ENCODE measurements around the gene DDX42.

DDX42 gene

DNA sequence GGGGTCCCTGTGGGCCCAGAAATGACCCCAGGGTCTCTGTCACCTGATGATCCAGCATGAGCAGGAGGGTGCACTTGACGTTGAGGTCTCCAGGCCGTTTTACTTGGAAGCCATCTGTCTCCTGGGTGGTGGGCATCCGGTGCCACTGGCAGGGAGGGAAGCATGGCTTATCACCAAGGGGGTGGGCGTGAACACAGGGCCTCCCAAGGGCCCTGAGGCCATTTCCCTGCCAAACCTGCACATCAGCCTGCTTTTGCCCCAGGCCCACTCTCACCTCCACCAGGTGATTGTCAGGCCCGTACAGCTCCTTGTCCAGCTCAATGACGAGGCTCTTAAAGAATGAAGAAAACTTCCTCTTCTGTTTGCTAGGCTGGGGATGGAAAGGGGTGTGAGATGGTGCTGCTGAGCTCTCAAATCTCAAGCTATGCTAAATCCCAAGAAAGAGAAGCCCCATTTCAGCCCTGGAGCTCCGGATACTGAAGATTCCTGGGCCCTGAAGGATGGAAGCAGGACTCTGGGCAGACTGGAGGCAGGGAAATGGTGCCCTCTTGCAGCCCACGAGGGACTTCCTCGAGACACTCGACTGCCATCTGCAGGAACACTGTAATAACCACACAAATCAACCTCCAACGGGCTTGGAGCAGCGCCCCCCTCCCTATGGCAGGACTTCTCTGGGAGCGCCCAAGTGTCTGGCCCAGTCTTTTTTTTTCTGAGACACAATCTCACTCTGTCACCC is 60.6 kb downstream of the DDX42 start:
- H3K9me3 ChIP-seq (replicated peaks; ENCODE audit: low read length), result no peaks in the 10 kb centered on the region
- H3K36me3 ChIP-seq (ENCODE audit: insufficient read depth, low read length), result peaks cover 65% of the 10 kb centered on the region
- H3K9ac ChIP-seq (ENCODE audit: low read depth, low read length), result no peak overlapping the region
- no peaks in the 10 kb centered on the region for H3K27me3 ChIP-seq (ENCODE audit: control insufficient read depth, insufficient read depth, low read length)
- peaks cover 19% of the 10 kb centered on the region for H3K4me1 ChIP-seq (ENCODE audit: control insufficient read depth, insufficient read depth, low read length)
- no peak overlapping the region for H3K4me3 ChIP-seq (ENCODE audit: low read length)
- no peak overlapping the region for H3K4me2 ChIP-seq (ENCODE audit: low read length)

DNA sequence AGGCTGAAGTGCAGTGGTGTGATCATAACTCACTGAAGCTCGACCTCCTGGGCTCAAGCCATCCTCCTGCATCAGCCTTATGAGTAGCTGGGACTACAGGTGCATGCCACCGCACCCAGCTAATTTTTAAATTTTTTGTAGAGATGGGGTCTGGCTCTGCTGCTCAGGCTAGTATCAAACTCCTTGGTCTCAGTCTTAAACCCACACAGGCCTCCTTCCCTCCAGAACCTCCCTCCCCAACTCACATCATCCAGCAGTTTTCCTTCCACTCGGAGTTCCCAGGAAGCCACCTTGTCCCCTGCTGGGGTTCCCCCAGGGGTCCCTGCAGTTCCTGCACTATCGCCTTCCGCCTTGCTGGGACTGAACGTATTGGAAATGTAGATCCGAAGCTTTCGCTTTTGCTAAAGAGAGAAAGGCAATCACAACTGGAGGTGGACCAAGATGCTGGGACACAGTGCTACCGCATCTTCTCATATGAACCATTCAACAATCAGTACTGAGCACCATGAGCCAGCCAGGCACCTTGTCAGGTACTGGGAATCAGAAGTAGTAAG is 61.3 kb downstream of the DDX42 start:
- H3K4me1 ChIP-seq (ENCODE audit: control insufficient read depth, insufficient read depth, low read length), result peaks cover 25% of the 10 kb centered on the region

GRCh38 chr17:63836811-63837210 is 62.8 kb downstream of the DDX42 start:
- no peak overlapping the region for H3K9ac ChIP-seq (ENCODE audit: low read depth, low read length)
- no peak overlapping the region for H3K4me3 ChIP-seq (ENCODE audit: low read length)
- peaks cover 37% of the 10 kb centered on the region for H3K4me1 ChIP-seq (ENCODE audit: control insufficient read depth, insufficient read depth, low read length)
- no peak overlapping the region for H3K4me2 ChIP-seq (ENCODE audit: low read length)
- H3K36me3 ChIP-seq (ENCODE audit: insufficient read depth, low read length), result peaks cover 43% of the 10 kb centered on the region
- no peaks in the 10 kb centered on the region for H3K9me3 ChIP-seq (replicated peaks; ENCODE audit: low read length)
- H3K27me3 ChIP-seq (ENCODE audit: control insufficient read depth, insufficient read depth, low read length), result no peaks in the 10 kb centered on the region

More for the DNA sequence above, 61.3 kb downstream of the DDX42 start:
- Histone ChIP-seq H3K9me3 (replicated peaks; ENCODE audit: low read length) (no peaks in the 10 kb centered on the region), H3K9ac (ENCODE audit: low read depth, low read length) (no peak overlapping the region), H3K27me3 (ENCODE audit: control insufficient read depth, insufficient read depth, low read length) (no peaks in the 10 kb centered on the region), H3K4me3 (ENCODE audit: low read length) (no peak overlapping the region), H3K36me3 (ENCODE audit: insufficient read depth, low read length) (peaks cover 58% of the 10 kb centered on the region), H3K4me2 (ENCODE audit: low read length) (no peak overlapping the region)

DNA sequence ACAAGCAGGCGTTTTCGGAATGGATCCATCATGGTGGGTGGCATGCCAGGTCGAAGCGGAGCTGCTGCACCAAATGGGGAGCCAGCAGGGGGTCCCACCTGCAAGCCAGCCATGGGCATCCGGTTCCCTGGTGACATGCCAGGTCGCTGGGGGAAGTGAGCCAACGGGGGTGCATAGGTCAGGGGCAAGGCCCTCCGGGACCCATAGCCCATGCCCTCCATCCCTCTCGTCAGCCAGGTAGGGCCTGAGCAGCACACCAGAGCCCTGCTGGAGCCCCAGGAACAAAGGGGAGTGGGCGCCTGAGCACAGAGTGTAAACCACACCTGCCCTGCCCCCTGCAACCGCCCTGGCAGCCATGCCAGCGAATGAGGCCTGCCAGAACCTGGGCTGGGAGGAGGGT is 63.5 kb downstream of the DDX42 start:
- peaks cover 37% of the 10 kb centered on the region for H3K4me1 ChIP-seq (ENCODE audit: control insufficient read depth, insufficient read depth, low read length)
- H3K9ac ChIP-seq (ENCODE audit: low read depth, low read length), result no peak overlapping the region
- H3K27me3 ChIP-seq (ENCODE audit: control insufficient read depth, insufficient read depth, low read length), result no peaks in the 10 kb centered on the region
- H3K36me3 ChIP-seq (ENCODE audit: insufficient read depth, low read length), result peaks cover 36% of the 10 kb centered on the region
- H3K4me3 ChIP-seq (ENCODE audit: low read length), result no peak overlapping the region
- no peak overlapping the region for H3K4me2 ChIP-seq (ENCODE audit: low read length)
- no peaks in the 10 kb centered on the region for H3K9me3 ChIP-seq (replicated peaks; ENCODE audit: low read length)

- Histone ChIP-seq H3K4me2 (ENCODE audit: low read length) (peak overlapping the region; percentile 72), H3K9ac (ENCODE audit: low read depth, low read length) (peak overlapping the region; percentile 45), H3K27me3 (ENCODE audit: control insufficient read depth, insufficient read depth, low read length) (no peaks in the 10 kb centered on the region), H3K9me3 (replicated peaks; ENCODE audit: low read length) (no peaks in the 10 kb centered on the region), H3K4me1 (ENCODE audit: control insufficient read depth, insufficient read depth, low read length) (peaks cover 38% of the 10 kb centered on the region), H3K4me3 (ENCODE audit: low read length) (peak overlapping the region; percentile 7), H3K36me3 (ENCODE audit: insufficient read depth, low read length) (peaks cover 30% of the 10 kb centered on the region)
These were observed 64.1 kb downstream of the DDX42 start for GRCh38 chr17:63837962-63838600.

- H3K4me3 ChIP-seq (ENCODE audit: low read length), result peak overlapping the region; percentile 7
- H3K4me2 ChIP-seq (ENCODE audit: low read length), result peak overlapping the region; percentile 72
- H3K9ac ChIP-seq (ENCODE audit: low read depth, low read length), result peak overlapping the region; percentile 45
- no peaks in the 10 kb centered on the region for H3K27me3 ChIP-seq (ENCODE audit: control insufficient read depth, insufficient read depth, low read length)
- H3K4me1 ChIP-seq (ENCODE audit: control insufficient read depth, insufficient read depth, low read length), result peaks cover 43% of the 10 kb centered on the region
- peaks cover 24% of the 10 kb centered on the region for H3K36me3 ChIP-seq (ENCODE audit: insufficient read depth, low read length)
- H3K9me3 ChIP-seq (replicated peaks; ENCODE audit: low read length), result no peaks in the 10 kb centered on the region
These were observed 64.7 kb downstream of the DDX42 start for GRCh38 chr17:63838631-63839171.

DNA sequence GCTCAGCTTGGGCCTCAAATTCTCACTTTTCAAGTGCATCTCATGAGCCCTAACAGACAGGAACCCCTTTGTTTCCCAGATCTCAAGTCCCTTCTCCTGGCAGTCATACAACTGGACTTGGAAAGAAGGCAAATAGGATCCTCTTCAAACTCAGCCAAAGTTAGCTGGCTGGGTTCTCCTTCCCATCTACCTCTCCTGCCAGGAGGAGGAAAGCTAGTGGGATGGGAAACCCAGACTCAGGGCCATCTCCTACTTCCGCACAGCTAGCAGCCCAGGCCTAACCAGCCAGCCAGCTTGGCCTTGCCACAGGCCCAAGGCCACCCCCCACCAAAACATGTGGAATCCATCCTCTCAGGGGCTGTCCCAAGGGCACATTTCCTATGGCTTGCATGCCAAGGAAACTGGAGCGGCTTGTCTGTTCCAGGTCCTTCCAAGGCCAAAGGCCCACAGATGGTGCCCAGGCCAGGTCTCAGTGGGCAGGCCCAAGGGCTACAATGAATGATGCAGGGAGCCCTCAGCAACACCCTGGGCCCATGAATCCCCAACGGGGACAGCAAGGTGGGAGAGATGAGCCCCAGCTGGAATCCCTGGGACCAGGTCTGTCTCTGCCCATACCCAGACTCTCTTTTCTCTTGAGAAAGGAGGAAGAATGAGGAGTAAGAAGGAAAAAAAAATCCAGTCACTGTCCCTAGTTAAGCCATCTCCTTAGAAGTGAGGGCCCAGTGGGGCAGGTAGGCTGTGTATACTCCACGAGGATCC is 66.8 kb downstream of the DDX42 start:
- Histone ChIP-seq H3K9ac (ENCODE audit: low read depth, low read length) (peak overlapping the region; percentile 94), H3K4me3 (ENCODE audit: low read length) (peak overlapping the region; percentile 93), H3K4me1 (ENCODE audit: control insufficient read depth, insufficient read depth, low read length) (peaks cover 50% of the 10 kb centered on the region), H3K9me3 (replicated peaks; ENCODE audit: low read length) (no peaks in the 10 kb centered on the region), H3K27me3 (ENCODE audit: control insufficient read depth, insufficient read depth, low read length) (no peaks in the 10 kb centered on the region), H3K36me3 (ENCODE audit: insufficient read depth, low read length) (peaks cover 8% of the 10 kb centered on the region), H3K4me2 (ENCODE audit: low read length) (peak overlapping the region; percentile 99)

DNA sequence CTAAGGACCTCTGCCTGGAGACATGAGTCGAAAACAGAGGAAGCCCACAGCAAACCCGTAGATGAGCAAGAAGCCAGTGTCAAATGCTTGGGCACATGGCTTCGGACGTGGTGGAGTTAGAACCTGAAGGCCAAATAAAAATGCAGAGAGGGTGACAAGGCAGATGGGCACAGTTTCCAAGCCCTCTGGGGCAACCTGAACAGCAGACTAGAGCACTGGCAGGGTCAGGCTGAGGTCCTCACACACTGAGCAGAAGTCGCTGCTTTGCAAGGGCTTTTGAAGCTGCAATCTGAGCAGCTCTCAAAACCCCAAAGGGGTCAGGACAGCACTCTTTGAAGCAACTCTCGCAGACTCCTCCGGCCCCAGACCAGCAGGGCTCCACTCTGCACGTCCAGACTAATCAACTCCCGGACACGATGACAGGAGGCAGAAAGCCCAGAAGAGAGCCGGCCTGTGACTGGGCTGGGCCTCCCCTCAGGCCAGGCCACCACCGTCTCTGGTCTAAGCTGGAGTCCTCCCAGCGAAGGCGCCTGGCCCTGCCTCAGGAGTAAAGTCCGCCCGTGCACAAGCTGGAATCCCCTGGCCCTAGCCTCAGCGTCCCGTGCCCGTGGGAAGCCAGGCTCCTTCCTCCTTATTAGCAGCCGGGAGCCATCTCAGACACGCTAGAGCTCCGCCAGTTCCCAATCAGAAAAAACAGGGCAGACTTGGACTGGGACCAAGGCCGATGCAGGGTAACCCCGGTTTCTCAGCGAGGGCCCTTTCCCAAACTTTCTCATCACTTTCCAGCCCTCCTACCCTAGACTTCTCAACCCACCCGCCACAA is 67.6 kb downstream of the DDX42 start:
- Histone ChIP-seq H3K36me3 (ENCODE audit: insufficient read depth, low read length) (peaks cover 5% of the 10 kb centered on the region), H3K4me2 (ENCODE audit: low read length) (peak overlapping the region; percentile 99), H3K4me3 (ENCODE audit: low read length) (peak overlapping the region; percentile 93), H3K9me3 (replicated peaks; ENCODE audit: low read length) (no peaks in the 10 kb centered on the region), H3K4me1 (ENCODE audit: control insufficient read depth, insufficient read depth, low read length) (peaks cover 50% of the 10 kb centered on the region), H3K9ac (ENCODE audit: low read depth, low read length) (peak overlapping the region; percentile 94), H3K27me3 (ENCODE audit: control insufficient read depth, insufficient read depth, low read length) (no peaks in the 10 kb centered on the region)

- no peaks in the 10 kb centered on the region for H3K36me3 ChIP-seq (ENCODE audit: insufficient read depth, low read length)
- H3K9me3 ChIP-seq (replicated peaks; ENCODE audit: low read length), result no peaks in the 10 kb centered on the region
- H3K9ac ChIP-seq (ENCODE audit: low read depth, low read length), result peak overlapping the region; percentile 94
- H3K27me3 ChIP-seq (ENCODE audit: control insufficient read depth, insufficient read depth, low read length), result no peaks in the 10 kb centered on the region
- H3K4me2 ChIP-seq (ENCODE audit: low read length), result peak overlapping the region; percentile 99
- H3K4me1 ChIP-seq (ENCODE audit: control insufficient read depth, insufficient read depth, low read length), result peaks cover 50% of the 10 kb centered on the region
- H3K4me3 ChIP-seq (ENCODE audit: low read length), result peak overlapping the region; percentile 93
These were observed 68.2 kb downstream of the DDX42 start for GRCh38 chr17:63842173-63842539.

GRCh38 chr17:63842540-63843386 is 68.8 kb downstream of the DDX42 start, which contains the start of gene SMARCD2:
Gene SMARCD2 (minus strand): TSS chr17:63842685. CDS start chr17:63842674, 11 bp downstream.
- Histone ChIP-seq H3K9me3 (replicated peaks; ENCODE audit: low read length) (no peaks in the 10 kb centered on the region), H3K4me1 (ENCODE audit: control insufficient read depth, insufficient read depth, low read length) (peaks cover 49% of the 10 kb centered on the region), H3K4me3 (ENCODE audit: low read length) (peak within 1 kb of the TSS; percentile 93)

More at GRCh38 chr17:63842540-63843386, 68.8 kb downstream of the DDX42 start, which contains the start of gene SMARCD2:
- peak within 1 kb of the TSS; percentile 94 for H3K9ac ChIP-seq (ENCODE audit: low read depth, low read length)
- peak within 1 kb of the TSS; percentile 99 for H3K4me2 ChIP-seq (ENCODE audit: low read length)
- H3K36me3 ChIP-seq (ENCODE audit: insufficient read depth, low read length), result no peaks in the 10 kb centered on the region
- H3K27me3 ChIP-seq (ENCODE audit: control insufficient read depth, insufficient read depth, low read length), result no peaks in the 10 kb centered on the region

All from skeletal muscle satellite cell (primary cell).